H9 (cell line): ENCODE measurements around the gene MARCHF10. TPM values are rescaled to one million over a fixed set of nuclear protein-coding genes. Genes with fewer than 3 reads are reported as not detected.

Source experiments
- DNase-seq: peaks from one replicate; pipeline ENCODE4 v3.0.0-alpha.2; 2017
- H2AFZ ChIP-seq: one replicate; pipeline ENCODE4 v1.6.1; 2013; ENCODE audit warnings: mild to moderate bottlenecking, low read length, control low read depth, moderate library complexity
- H2AK5ac ChIP-seq: 2 replicates; pipeline ENCODE4 v1.6.1; 2013; ENCODE audit warnings: low read length, control low read depth, mixed read lengths; ENCODE audit not compliant: insufficient read length
- H2BK120ac ChIP-seq: one replicate; pipeline ENCODE4 v1.6.1; 2013; ENCODE audit warnings: low read depth, mild to moderate bottlenecking, low read length, control low read depth, inconsistent platforms; ENCODE audit not compliant: poor library complexity, severe bottlenecking
- H2BK12ac ChIP-seq: 2 replicates; pipeline ENCODE4 v1.6.1; 2013; ENCODE audit warnings: low read length, control low read depth, mixed read lengths, low read depth; ENCODE audit not compliant: insufficient read length
- H2BK15ac ChIP-seq: 2 replicates; pipeline ENCODE4 v1.6.1; 2013; ENCODE audit warnings: low read depth, low read length, control low read depth
- H2BK20ac ChIP-seq: one replicate; pipeline ENCODE4 v1.6.1; 2013; ENCODE audit warnings: low read depth, mild to moderate bottlenecking, low read length, control low read depth, inconsistent platforms; ENCODE audit not compliant: poor library complexity, severe bottlenecking
- H2BK5ac ChIP-seq: 2 replicates; pipeline ENCODE4 v1.6.1; 2013; ENCODE audit warnings: low read length, control low read depth, mixed read lengths; ENCODE audit not compliant: insufficient read length
- H3K14ac ChIP-seq: 2 replicates; pipeline ENCODE4 v1.6.1; 2013; ENCODE audit warnings: low read length, control low read depth; ENCODE audit not compliant: insufficient read depth
- H3K18ac ChIP-seq: 2 replicates; pipeline ENCODE4 v1.6.1; 2013; ENCODE audit warnings: low read depth, mild to moderate bottlenecking, mixed read lengths, low read length, control low read depth; ENCODE audit not compliant: insufficient read length
- H3K23ac ChIP-seq: 2 replicates; pipeline ENCODE4 v1.6.1; 2013; ENCODE audit warnings: low read length, control low read depth, mixed read lengths, low read depth; ENCODE audit not compliant: insufficient read length
- H3K23me2 ChIP-seq: 2 replicates; pipeline ENCODE4 v1.6.1; 2013; ENCODE audit warnings: low read depth, mild to moderate bottlenecking, mixed read lengths, low read length, control low read depth; ENCODE audit not compliant: insufficient read length, poor library complexity, severe bottlenecking
- H3K27ac ChIP-seq: 2 replicates; pipeline ENCODE4 v1.5.1; 2013; ENCODE audit warnings: low read length, control low read depth, mixed read lengths, low read depth; ENCODE audit not compliant: insufficient read length
- H3K27me3 ChIP-seq: 2 replicates; pipeline ENCODE4 v1.6.1; 2013; ENCODE audit warnings: low read length, control low read depth, inconsistent platforms; ENCODE audit not compliant: insufficient read depth
- H3K4ac ChIP-seq: 2 replicates; pipeline ENCODE4 v1.6.1; 2013; ENCODE audit warnings: low read depth, mild to moderate bottlenecking, control low read depth, inconsistent platforms, low read length, moderate library complexity
- H3K4me1 ChIP-seq: 2 replicates; pipeline ENCODE4 v1.6.1; 2013; ENCODE audit warnings: low read length, control low read depth, inconsistent platforms; ENCODE audit not compliant: insufficient read depth
- H3K4me2 ChIP-seq: 2 replicates; pipeline ENCODE4 v1.6.1; 2013; ENCODE audit warnings: low read length, control low read depth, mixed read lengths; ENCODE audit not compliant: insufficient read length, insufficient read depth
- H3K56ac ChIP-seq: 2 replicates; pipeline ENCODE4 v1.6.1; 2013; ENCODE audit warnings: low read depth, mild to moderate bottlenecking, mixed read lengths, low read length, control low read depth; ENCODE audit not compliant: insufficient read length
- H3K79me1 ChIP-seq: 2 replicates; pipeline ENCODE4 v1.6.1; 2013; ENCODE audit warnings: low read depth, mild to moderate bottlenecking, moderate library complexity, low read length, control low read depth, inconsistent platforms; ENCODE audit not compliant: insufficient read depth, poor library complexity, severe bottlenecking
- H3K79me2 ChIP-seq: 2 replicates; pipeline ENCODE4 v1.6.1; 2013; ENCODE audit warnings: low read length, control low read depth, inconsistent platforms; ENCODE audit not compliant: insufficient read depth
- H3K9ac ChIP-seq: 2 replicates; pipeline ENCODE4 v1.6.1; 2013; ENCODE audit warnings: low read length, control low read depth, mixed read lengths; ENCODE audit not compliant: insufficient read length; ENCODE audit errors: extremely low read depth
- H3K9me3 ChIP-seq: one replicate; pipeline ENCODE4 v1.6.1; 2013; ENCODE audit warnings: low read depth, low read length, inconsistent platforms; ENCODE audit not compliant: control insufficient read depth
- H3T11ph ChIP-seq: one replicate; pipeline ENCODE4 v1.6.1; 2013; ENCODE audit warnings: mild to moderate bottlenecking, low read length, control low read depth, inconsistent platforms
- H4K20me1 ChIP-seq: one replicate; pipeline ENCODE4 v1.6.1; 2013; ENCODE audit not compliant: control insufficient read depth, insufficient read length, insufficient read depth
- H4K5ac ChIP-seq: 2 replicates; pipeline ENCODE4 v1.6.1; 2013; ENCODE audit warnings: low read depth, mild to moderate bottlenecking, mixed read lengths, low read length, control low read depth; ENCODE audit not compliant: insufficient read length
- H4K8ac ChIP-seq: replicated peaks from 2 replicates; pipeline ENCODE4 v1.6.1; 2013; ENCODE audit warnings: low read length, control low read depth, mixed read lengths, low read depth; ENCODE audit not compliant: insufficient read length
- H4K91ac ChIP-seq: 2 replicates; pipeline ENCODE4 v1.6.1; 2013; ENCODE audit warnings: low read depth, mild to moderate bottlenecking, moderate library complexity, mixed read lengths, low read length, control low read depth; ENCODE audit not compliant: insufficient read length
- H3K27ac Mint-ChIP-seq, 3 experiments: 2 replicates in 2 of 3; 3 replicates in 1 of 3; pipeline ENCODE4 v1.8.0; 2020 to 2021; ENCODE audit warnings: mixed read lengths in 3 of 3, mild to moderate bottlenecking in 1 of 3, moderate library complexity in 1 of 3
- H3K27me3 Mint-ChIP-seq: 2 replicates; pipeline ENCODE4 v1.8.0; 2021; ENCODE audit warnings: low read depth, mild to moderate bottlenecking, moderate library complexity, mixed read lengths
- H3K36me3 Mint-ChIP-seq, 3 experiments: 2 replicates in 2 of 3; 3 replicates in 1 of 3; pipeline ENCODE4 v1.8.0; 2020 to 2021; ENCODE audit warnings: low read depth in 3 of 3, mixed read lengths in 3 of 3; ENCODE audit not compliant: insufficient read depth in 1 of 3
- H3K4me1 Mint-ChIP-seq, 2 experiments: 2 replicates each; pipeline ENCODE4 v1.8.0; 2020; ENCODE audit warnings: mixed read lengths in 2 of 2
- H3K4me3 Mint-ChIP-seq, 2 experiments: 2 replicates in 1 of 2; 3 replicates in 1 of 2; pipeline ENCODE4 v1.8.0; 2020 to 2021; ENCODE audit warnings: mild to moderate bottlenecking in 2 of 2, mixed read lengths in 2 of 2, moderate library complexity in 1 of 2
- H3K9me3 Mint-ChIP-seq, 2 experiments: 2 replicates in 1 of 2; 3 replicates in 1 of 2; pipeline ENCODE4 v1.8.0; 2020; ENCODE audit warnings: mild to moderate bottlenecking in 2 of 2, mixed read lengths in 2 of 2, moderate library complexity in 1 of 2
- CTCF ChIP-seq: fragments of 200-600 bp; sonication (generic); conservative IDR thresholded peaks from 3 replicates; pipeline ENCODE4 v1.8.0; 2021; ENCODE audit warnings: antibody characterized with exemption, mild to moderate bottlenecking
- WGBS: extraction: QIAGEN DNeasy Blood & Tissue Kit; methylation state at CpG from one replicate; pipeline ENCODE4 v1.1.7; 2013; ENCODE audit warnings: missing lambda C conversion rate, low lambda C conversion rate, mixed read lengths; ENCODE audit not compliant: insufficient read length; ENCODE audit errors: extremely low coverage; 5-methylcytosine and 5-hydroxymethylcytosine counted together
- total RNA-seq: library from RNA; stranded (reverse); gene quantifications from 2 replicates; pipeline ENCODE4 v1.2.1, GENCODE V29; 2021

MARCHF10 gene
- total RNA-seq, 1 experiment from 2014 or later, result not detected

DNA sequence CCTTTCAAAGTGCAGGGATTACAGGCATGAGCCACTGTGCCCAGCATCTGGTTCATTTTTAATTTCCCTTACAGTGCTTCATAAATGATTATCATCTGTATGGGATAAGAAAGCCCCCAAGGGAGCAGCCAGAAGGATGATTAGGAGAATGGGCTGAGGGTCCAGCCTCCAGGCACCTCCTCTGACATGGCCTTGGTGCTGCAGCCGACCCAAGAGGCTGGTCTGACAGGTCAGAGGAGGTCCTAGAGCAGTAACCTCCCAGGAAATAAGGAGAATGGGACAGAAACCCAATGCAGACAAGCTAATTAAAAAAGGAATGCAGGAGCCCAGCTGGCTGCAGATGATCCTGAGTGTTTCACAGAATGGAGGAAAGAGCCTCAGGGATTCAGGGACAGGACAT, 151.7 kb downstream of the MARCHF10 start:
- Mint-ChIP-seq H3K27ac (peak overlapping the region in 1 of 3 experiments; percentile 31; a peak in 1 of 7 replicates), H3K4me1 (peaks cover 13 to 27% of the 10 kb centered on the region in 2 experiments), H3K36me3 (peaks cover 3 to 20% (median 12%) of the 10 kb centered on the region in 3 experiments), H3K4me3 (no peak overlapping the region), H3K27me3 (peaks cover 11% of the 10 kb centered on the region), H3K9me3 (peaks cover 8 to 9% of the 10 kb centered on the region in 2 experiments)
- no peak overlapping the region for H3K9ac ChIP-seq
- H3K79me1 ChIP-seq, result no peaks in the 10 kb centered on the region
- H3K23ac ChIP-seq, result no peak overlapping the region
- H3K27me3 ChIP-seq, result no peaks in the 10 kb centered on the region
- H3K27ac ChIP-seq, result no peak overlapping the region
- no peaks in the 10 kb centered on the region for H4K20me1 ChIP-seq
- no peak overlapping the region for H4K91ac ChIP-seq
- H3T11ph ChIP-seq, result no peak overlapping the region
- H2BK5ac ChIP-seq, result no peak overlapping the region
- no peak overlapping the region for H2AK5ac ChIP-seq
- DNase-seq, result no peak
- H3K56ac ChIP-seq, result no peak overlapping the region
- no peak overlapping the region for H4K5ac ChIP-seq
- no peak overlapping the region for H2BK20ac ChIP-seq
- WGBS, result no CpG with 5 or more reads among the region's 1 CpG
- H3K23me2 ChIP-seq, result peaks cover 11% of the 10 kb centered on the region
- no peak overlapping the region for H2BK120ac ChIP-seq
- no peaks in the 10 kb centered on the region for H3K9me3 ChIP-seq
- TF ChIP-seq CTCF, result no peak
- no peak overlapping the region for H2BK12ac ChIP-seq
- no peak overlapping the region for H3K14ac ChIP-seq
- H3K79me2 ChIP-seq, result no peaks in the 10 kb centered on the region
- no peak overlapping the region for H4K8ac ChIP-seq
- H3K18ac ChIP-seq, result no peak overlapping the region
- no peak overlapping the region for H2AFZ ChIP-seq
- H3K4ac ChIP-seq, result no peak overlapping the region
- H2BK15ac ChIP-seq, result no peak overlapping the region
- no peaks in the 10 kb centered on the region; the same call in 1 of the 2 replicates for H3K4me1 ChIP-seq
- H3K4me2 ChIP-seq, result no peak overlapping the region
